HG02571 (cell line): ENCODE results near the gene ZFP36.
"Not testable (repeated sequence)": the region's sequence is repeated elsewhere in the genome, so short reads cannot be mapped to it uniquely, and the experiment has no call there.

Experiments
- ATAC-seq: cut with Tn5 transposase; IDR thresholded peaks from one replicate; pipeline ENCODE4 v1.9.1; 2021; ENCODE audit warnings: mild to moderate bottlenecking, moderate library complexity; ENCODE audit not compliant: unreplicated experiment

ZFP36 gene

GRCh38 chr19:39406656-39407409, at the start of gene ZFP36:
Gene ZFP36 (plus strand): TSS chr19:39406847. CDS start chr19:39406905, 58 bp downstream.
- ATAC-seq = no peak

DNA sequence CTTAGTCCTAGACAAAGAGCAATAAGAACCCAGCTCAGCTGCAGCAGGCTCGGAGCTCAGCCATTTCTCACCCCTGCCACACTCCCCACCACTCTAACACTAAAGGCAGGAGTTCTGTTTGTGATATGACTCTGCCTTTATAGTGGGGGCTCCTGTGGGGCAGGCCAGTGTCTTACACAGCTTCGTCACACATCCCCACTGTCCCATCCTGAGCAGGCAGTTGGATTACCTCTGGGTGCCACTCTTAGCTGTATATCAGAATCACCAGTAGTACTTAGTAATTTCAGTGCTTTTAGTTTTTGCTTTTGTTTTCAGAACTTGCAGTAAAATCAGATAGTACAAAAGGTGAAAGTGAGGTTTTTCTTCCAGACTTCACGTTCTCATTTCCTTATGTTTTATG, 47.6 kb upstream of the ZFP36 start:
- no peak for ATAC-seq

DNA sequence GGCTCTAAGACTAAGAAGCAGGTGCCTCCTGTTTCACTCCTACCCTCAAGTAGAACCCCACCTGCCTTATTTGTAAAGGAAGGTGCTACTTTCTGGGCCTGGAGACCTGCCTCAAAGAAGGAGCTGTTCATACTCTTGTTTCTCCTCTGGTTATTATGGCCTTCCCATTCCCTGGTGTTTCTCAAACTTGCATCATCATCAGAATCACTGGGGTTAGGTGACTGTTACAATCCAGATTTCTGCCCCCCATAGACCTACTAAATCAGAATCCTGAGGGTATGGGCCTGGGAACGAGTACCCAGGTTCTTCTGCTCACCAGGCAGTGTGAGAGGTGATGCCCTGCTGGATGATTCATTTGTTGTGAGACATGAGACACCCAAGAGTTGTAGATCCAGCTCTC, 46.0 kb upstream of the ZFP36 start:
- ATAC-seq = no peak

DNA sequence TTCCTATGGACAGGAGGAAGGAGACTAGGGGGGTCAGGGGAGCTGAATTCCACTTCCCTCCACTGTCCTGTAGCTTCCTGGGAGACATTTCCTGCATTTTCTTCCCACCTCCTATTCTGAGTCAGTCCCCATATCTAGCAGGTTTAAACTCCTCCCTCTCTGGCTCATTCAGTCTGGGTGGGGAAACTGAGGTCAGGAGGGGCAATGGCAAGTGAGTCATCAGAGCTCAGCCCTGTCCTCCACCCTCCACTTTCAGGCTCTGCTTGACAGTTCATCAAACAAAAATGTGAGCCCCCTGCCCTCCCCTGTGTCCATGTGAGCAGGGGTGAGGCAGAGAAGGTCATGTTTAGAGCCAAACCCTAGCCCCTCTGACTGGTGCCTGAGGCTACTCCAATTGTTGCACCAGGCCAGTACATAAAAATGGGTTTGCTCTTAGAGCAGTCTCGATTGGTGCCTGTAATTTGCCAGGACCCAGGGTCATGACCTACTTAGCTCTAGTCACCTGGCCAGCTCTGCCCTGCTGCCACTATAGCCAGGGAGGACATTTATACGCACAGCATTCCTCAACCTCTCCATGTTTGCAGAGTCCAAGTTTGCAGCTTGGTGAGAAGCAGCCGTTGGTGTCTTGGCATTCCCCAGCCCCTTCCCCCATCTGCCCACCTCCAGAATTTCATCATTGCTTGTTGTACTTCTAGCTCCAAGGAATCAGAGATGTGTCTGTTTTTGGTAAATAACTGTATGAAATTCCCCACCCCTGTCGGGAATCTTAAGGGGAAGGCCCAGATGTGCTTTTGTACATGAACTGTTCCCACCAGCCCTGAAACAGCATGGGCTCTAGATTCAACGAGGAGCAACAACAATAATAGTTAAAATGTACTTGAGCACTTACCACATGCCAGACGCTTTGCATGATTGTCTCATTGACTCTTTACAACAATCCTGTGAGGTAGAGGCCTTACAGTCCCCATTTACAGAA, 43.7 kb upstream of the ZFP36 start:
- ATAC-seq = no peak

DNA sequence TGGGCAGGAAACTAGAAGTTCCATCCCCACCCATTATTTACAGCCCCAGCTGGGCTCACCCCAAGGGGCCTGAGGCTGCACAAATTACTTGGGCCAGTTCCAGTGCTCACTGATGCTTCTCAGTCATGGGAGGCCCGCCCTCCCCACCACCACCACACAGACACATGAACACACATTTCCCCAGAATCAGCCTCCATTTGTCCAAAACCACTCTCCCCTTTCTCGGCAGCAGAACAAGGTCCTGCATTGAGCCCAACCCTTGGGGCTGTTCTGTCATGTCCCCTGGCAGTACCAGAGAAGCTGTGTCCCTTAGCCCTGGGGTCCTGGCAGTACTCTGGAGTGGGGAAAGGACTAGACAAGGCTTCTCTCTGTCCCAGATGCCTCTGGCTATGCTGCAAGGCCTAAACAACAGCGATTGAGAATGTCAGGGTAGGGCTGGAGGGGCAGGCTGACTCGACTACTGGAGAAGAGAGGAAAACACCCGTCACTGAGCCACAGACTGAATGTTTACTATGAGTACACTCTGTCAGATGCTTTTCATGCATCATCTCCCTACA, 42.7 kb upstream of the ZFP36 start:
- ATAC-seq = no peak

DNA sequence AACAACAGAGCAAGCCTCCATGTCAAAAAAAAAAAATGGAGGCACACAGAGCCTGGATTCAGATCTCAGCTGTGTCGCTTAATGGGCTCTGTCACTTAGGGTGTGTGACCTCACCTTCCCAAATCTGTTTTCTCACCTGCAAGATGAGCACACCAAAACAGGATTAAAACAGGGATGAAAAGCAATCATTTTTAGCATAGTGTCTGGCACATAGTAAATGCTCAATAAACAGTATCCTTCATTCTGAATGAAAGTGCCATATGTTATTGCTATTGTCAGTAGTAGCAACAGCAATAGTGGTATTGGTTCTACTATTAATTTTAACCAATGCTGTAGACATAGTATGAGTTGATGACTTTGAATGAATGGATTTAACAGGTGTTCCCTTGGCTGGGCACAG, 41.1 kb upstream of the ZFP36 start:
- ATAC-seq = no peak

DNA sequence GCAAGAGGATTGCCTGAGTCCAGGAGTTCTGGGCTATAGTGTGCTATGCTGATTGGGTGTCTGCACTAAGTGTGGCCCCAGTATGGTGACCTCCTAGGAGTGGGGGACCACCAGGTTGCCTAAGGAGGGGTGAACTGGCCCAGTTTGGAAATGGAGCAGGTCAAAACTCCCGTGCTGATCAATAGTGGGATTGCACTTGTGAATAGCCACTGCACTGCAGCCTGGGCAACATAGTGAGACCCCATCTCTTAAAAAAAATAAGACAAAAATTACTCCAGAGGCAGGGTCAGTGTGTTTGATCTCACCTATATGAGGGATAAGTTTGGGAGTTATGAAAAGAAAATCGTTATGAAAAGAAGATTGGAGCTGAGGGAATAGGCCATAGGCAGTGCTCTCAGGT, 37.4 kb upstream of the ZFP36 start:
- ATAC-seq = no peak

DNA sequence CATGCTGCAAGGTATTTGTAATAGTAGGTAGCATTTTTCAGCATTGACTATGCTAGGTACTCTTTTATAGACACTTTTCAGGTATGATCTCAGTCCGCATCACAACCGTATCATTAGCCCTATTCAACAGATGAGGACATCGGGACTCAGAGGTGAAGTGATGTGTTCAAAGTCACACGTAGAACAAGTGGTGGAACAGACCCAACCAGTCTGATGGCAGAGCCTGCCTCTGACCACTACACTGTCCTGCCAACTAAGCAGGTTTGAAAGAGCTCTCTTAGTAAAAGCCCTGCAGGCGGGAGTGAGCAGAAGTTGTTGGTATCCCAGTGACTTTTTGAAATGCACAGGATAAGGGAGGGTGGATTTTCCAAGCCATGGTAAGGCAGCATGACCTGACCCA, 35.9 kb upstream of the ZFP36 start:
- no peak for ATAC-seq

- no peak for ATAC-seq
Measured at GRCh38 chr19:39372047-39372802, 34.4 kb upstream of the ZFP36 start.

DNA sequence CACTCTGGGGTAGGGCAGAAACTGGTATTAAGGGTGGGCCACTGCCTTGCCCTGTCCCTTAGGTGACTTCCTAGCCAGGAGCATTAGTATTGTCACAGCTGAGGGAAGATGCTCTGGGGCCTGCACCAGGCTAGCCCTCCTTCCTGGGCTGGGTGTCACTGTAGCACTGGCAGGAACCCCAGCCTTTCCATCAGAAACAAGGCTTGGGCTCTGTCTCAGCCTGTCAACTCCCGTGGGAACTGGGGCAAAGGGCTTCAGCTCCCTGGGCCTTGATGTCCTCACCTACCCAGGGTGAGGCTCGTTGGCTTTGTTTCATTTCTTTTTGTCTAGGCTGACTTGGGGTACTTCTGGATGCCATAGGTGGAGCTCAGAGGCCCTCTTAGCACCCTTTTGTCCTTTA, 33.7 kb upstream of the ZFP36 start:
- ATAC-seq = no peak

- ATAC-seq = no peak
Measured at GRCh38 chr19:39375929-39376328, 30.7 kb upstream of the ZFP36 start.

GRCh38 chr19:39377373-39378362, 29.0 kb upstream of the ZFP36 start:
- ATAC-seq = no peak

DNA sequence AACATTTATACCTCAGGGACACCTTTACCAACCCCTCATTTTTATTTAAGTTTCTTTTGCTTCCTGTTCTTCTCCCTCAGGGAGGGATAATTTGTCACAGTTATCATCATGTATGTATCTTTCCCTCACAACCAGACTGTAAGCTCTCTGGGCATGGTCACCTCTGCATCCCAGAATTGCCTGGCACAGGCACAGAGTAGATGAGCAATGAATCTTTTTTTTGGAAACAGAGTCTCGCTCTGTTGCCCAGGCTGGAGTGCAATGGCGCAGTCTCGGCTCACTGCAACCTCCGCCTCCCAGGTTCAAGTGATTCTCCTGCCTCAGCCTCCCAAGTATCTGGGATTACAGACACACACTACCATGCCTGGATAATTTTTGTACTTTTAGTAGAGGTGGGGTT, 27.3 kb upstream of the ZFP36 start:
- ATAC-seq = not testable (repeated sequence)

- no peak for ATAC-seq
Measured at GRCh38 chr19:39379865-39380396, 26.7 kb upstream of the ZFP36 start.

DNA sequence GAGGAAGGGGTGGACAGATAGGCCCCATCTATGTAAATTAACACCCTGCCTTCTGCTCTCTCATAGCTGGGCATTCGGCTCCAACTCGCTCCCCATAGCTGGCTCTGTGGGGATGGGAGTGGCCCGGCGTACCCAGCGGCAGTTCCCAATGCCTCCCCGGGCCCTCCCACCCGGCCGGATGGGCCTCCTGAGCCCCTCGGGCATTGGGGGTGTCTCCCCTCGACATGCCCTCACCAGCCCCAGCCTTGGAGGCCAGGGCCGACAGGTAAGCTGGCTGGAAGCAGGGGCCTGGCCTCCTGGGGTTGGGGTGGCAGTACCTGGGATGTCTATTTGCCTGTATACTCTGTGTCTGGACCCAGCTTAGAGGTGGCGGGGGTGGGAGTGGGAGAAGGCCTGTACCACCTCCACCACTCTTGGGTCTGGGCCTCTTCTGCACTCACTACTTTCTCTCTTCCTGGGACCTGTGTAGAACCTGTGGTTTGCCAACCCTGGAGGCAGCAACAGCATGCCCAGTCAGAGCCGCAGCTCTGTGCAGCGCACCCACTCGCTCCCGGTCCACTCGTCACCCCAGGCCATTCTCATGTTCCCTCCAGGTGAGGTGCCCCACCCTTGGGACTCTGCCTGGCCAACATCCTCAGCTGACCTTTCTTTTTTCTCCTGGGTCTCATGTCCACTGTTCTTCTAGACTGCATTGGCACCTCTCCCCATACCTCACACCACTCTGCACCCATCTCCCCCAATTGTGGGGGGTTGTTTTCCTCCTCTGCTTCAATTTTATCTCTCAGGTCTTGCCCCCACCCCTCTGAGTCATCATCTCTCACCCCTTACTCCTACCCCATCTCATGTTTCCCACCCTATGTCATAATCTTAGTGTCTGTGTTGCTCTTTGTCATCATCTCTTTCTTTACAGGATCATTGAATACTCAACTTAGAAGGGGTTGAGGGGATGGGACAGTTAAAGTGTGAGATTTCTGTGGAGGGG, 25.8 kb upstream of the ZFP36 start:
- ATAC-seq = no peak

DNA sequence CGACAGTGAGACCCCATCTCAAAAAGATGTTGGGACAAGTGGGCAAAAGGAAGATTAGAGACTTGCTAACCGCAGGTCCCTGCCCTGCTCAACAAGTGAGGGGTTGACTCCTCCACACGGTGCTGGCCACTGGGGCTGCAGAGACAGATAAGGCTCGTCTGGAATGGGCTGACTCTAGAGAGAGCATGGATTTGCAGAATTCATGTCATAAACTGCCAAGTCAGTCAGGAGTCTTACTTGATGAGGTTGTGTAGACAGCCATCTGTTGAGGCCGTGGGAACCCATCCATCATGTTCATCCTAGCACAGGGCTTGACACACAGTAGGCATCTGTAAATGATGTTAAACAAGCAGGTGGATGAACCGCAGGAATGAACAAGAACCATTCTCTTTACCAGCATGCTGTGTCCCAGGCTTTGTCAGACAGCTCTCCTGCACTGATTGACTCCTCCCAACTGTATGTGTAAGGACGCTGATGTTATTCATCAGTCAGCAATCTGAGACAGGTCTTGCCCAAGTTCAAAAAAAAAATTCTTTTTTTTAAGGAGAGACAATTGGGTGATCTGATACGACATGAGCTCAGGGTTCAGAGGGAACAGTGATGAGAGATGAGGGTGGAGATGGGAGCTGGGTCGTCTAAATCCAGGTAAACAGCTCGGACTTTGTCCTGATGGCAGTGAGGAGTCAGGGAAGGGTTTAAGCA, 24.6 kb upstream of the ZFP36 start:
- no peak for ATAC-seq

DNA sequence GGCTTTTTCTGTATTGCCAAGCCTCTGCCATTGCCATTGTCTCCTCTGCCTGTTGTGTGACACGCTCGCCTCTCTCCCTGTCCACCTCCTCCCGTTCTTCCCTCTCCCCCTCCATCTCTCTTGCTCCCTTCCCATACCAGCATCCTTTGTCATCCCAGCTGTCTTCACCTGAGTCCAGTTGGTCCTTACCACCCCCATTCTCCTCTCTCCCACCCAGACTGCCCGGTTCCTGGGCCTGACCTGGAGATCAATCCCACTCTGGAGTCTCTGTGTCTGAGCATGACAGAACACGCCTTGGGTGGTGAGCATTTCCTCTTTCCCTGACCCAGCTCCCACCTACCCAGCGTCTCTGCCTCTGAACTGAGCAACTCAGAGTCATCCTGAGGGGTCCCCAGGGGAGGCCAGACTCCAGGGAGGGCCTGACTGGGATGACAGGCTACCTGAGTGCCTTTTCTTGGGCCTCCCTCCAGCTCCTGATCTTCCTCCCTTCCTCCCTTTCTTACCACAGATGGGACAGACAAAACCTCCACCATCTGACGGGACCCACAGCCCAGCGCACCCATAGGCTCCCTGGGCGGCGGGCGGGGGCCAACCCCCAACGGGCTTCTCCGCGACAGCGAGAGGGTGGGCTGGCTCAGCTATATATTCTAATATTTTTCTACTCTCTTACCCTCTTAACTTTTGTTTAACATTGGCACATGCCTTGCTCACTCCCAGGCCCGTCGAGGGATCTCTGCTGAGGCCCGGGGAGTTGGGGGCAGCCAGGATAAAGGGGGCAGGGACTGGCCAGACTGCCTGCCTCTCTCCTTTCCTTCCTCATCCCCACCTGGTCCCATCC, 23.4 kb upstream of the ZFP36 start:
- no peak for ATAC-seq
